H9 (cell line): ENCODE results near the gene PAGR1. TPM values are rescaled to one million over a fixed set of nuclear protein-coding genes. Genes with fewer than 3 reads are reported as not detected.

ENCODE experiments used
- DNase-seq: peaks from one replicate; pipeline ENCODE4 v3.0.0-alpha.2; 2017
- H2AFZ ChIP-seq: one replicate; pipeline ENCODE4 v1.6.1; 2013; ENCODE audit warnings: mild to moderate bottlenecking, low read length, control low read depth, moderate library complexity
- H2AK5ac ChIP-seq: 2 replicates; pipeline ENCODE4 v1.6.1; 2013; ENCODE audit warnings: low read length, control low read depth, mixed read lengths; ENCODE audit not compliant: insufficient read length
- H2BK120ac ChIP-seq: one replicate; pipeline ENCODE4 v1.6.1; 2013; ENCODE audit warnings: low read depth, mild to moderate bottlenecking, low read length, control low read depth, inconsistent platforms; ENCODE audit not compliant: poor library complexity, severe bottlenecking
- H2BK12ac ChIP-seq: 2 replicates; pipeline ENCODE4 v1.6.1; 2013; ENCODE audit warnings: low read length, control low read depth, mixed read lengths, low read depth; ENCODE audit not compliant: insufficient read length
- H2BK15ac ChIP-seq: 2 replicates; pipeline ENCODE4 v1.6.1; 2013; ENCODE audit warnings: low read depth, low read length, control low read depth
- H2BK20ac ChIP-seq: one replicate; pipeline ENCODE4 v1.6.1; 2013; ENCODE audit warnings: low read depth, mild to moderate bottlenecking, low read length, control low read depth, inconsistent platforms; ENCODE audit not compliant: poor library complexity, severe bottlenecking
- H2BK5ac ChIP-seq: 2 replicates; pipeline ENCODE4 v1.6.1; 2013; ENCODE audit warnings: low read length, control low read depth, mixed read lengths; ENCODE audit not compliant: insufficient read length
- H3K14ac ChIP-seq: 2 replicates; pipeline ENCODE4 v1.6.1; 2013; ENCODE audit warnings: low read length, control low read depth; ENCODE audit not compliant: insufficient read depth
- H3K18ac ChIP-seq: 2 replicates; pipeline ENCODE4 v1.6.1; 2013; ENCODE audit warnings: low read depth, mild to moderate bottlenecking, mixed read lengths, low read length, control low read depth; ENCODE audit not compliant: insufficient read length
- H3K23ac ChIP-seq: 2 replicates; pipeline ENCODE4 v1.6.1; 2013; ENCODE audit warnings: low read length, control low read depth, mixed read lengths, low read depth; ENCODE audit not compliant: insufficient read length
- H3K23me2 ChIP-seq: 2 replicates; pipeline ENCODE4 v1.6.1; 2013; ENCODE audit warnings: low read depth, mild to moderate bottlenecking, mixed read lengths, low read length, control low read depth; ENCODE audit not compliant: insufficient read length, poor library complexity, severe bottlenecking
- H3K27ac ChIP-seq: 2 replicates; pipeline ENCODE4 v1.5.1; 2013; ENCODE audit warnings: low read length, control low read depth, mixed read lengths, low read depth; ENCODE audit not compliant: insufficient read length
- H3K27me3 ChIP-seq: 2 replicates; pipeline ENCODE4 v1.6.1; 2013; ENCODE audit warnings: low read length, control low read depth, inconsistent platforms; ENCODE audit not compliant: insufficient read depth
- H3K4ac ChIP-seq: 2 replicates; pipeline ENCODE4 v1.6.1; 2013; ENCODE audit warnings: low read depth, mild to moderate bottlenecking, control low read depth, inconsistent platforms, low read length, moderate library complexity
- H3K4me1 ChIP-seq: 2 replicates; pipeline ENCODE4 v1.6.1; 2013; ENCODE audit warnings: low read length, control low read depth, inconsistent platforms; ENCODE audit not compliant: insufficient read depth
- H3K4me2 ChIP-seq: 2 replicates; pipeline ENCODE4 v1.6.1; 2013; ENCODE audit warnings: low read length, control low read depth, mixed read lengths; ENCODE audit not compliant: insufficient read length, insufficient read depth
- H3K56ac ChIP-seq: 2 replicates; pipeline ENCODE4 v1.6.1; 2013; ENCODE audit warnings: low read depth, mild to moderate bottlenecking, mixed read lengths, low read length, control low read depth; ENCODE audit not compliant: insufficient read length
- H3K79me1 ChIP-seq: 2 replicates; pipeline ENCODE4 v1.6.1; 2013; ENCODE audit warnings: low read depth, mild to moderate bottlenecking, moderate library complexity, low read length, control low read depth, inconsistent platforms; ENCODE audit not compliant: insufficient read depth, poor library complexity, severe bottlenecking
- H3K79me2 ChIP-seq: 2 replicates; pipeline ENCODE4 v1.6.1; 2013; ENCODE audit warnings: low read length, control low read depth, inconsistent platforms; ENCODE audit not compliant: insufficient read depth
- H3K9ac ChIP-seq: 2 replicates; pipeline ENCODE4 v1.6.1; 2013; ENCODE audit warnings: low read length, control low read depth, mixed read lengths; ENCODE audit not compliant: insufficient read length; ENCODE audit errors: extremely low read depth
- H3K9me3 ChIP-seq: one replicate; pipeline ENCODE4 v1.6.1; 2013; ENCODE audit warnings: low read depth, low read length, inconsistent platforms; ENCODE audit not compliant: control insufficient read depth
- H3T11ph ChIP-seq: one replicate; pipeline ENCODE4 v1.6.1; 2013; ENCODE audit warnings: mild to moderate bottlenecking, low read length, control low read depth, inconsistent platforms
- H4K20me1 ChIP-seq: one replicate; pipeline ENCODE4 v1.6.1; 2013; ENCODE audit not compliant: control insufficient read depth, insufficient read length, insufficient read depth
- H4K5ac ChIP-seq: 2 replicates; pipeline ENCODE4 v1.6.1; 2013; ENCODE audit warnings: low read depth, mild to moderate bottlenecking, mixed read lengths, low read length, control low read depth; ENCODE audit not compliant: insufficient read length
- H4K8ac ChIP-seq: replicated peaks from 2 replicates; pipeline ENCODE4 v1.6.1; 2013; ENCODE audit warnings: low read length, control low read depth, mixed read lengths, low read depth; ENCODE audit not compliant: insufficient read length
- H4K91ac ChIP-seq: 2 replicates; pipeline ENCODE4 v1.6.1; 2013; ENCODE audit warnings: low read depth, mild to moderate bottlenecking, moderate library complexity, mixed read lengths, low read length, control low read depth; ENCODE audit not compliant: insufficient read length
- H3K27ac Mint-ChIP-seq, 3 experiments: 2 replicates in 2 of 3; 3 replicates in 1 of 3; pipeline ENCODE4 v1.8.0; 2020 to 2021; ENCODE audit warnings: mixed read lengths in 3 of 3, mild to moderate bottlenecking in 1 of 3, moderate library complexity in 1 of 3
- H3K27me3 Mint-ChIP-seq: 2 replicates; pipeline ENCODE4 v1.8.0; 2021; ENCODE audit warnings: low read depth, mild to moderate bottlenecking, moderate library complexity, mixed read lengths
- H3K36me3 Mint-ChIP-seq, 3 experiments: 2 replicates in 2 of 3; 3 replicates in 1 of 3; pipeline ENCODE4 v1.8.0; 2020 to 2021; ENCODE audit warnings: low read depth in 3 of 3, mixed read lengths in 3 of 3; ENCODE audit not compliant: insufficient read depth in 1 of 3
- H3K4me1 Mint-ChIP-seq, 2 experiments: 2 replicates each; pipeline ENCODE4 v1.8.0; 2020; ENCODE audit warnings: mixed read lengths in 2 of 2
- H3K4me3 Mint-ChIP-seq, 2 experiments: 2 replicates in 1 of 2; 3 replicates in 1 of 2; pipeline ENCODE4 v1.8.0; 2020 to 2021; ENCODE audit warnings: mild to moderate bottlenecking in 2 of 2, mixed read lengths in 2 of 2, moderate library complexity in 1 of 2
- H3K9me3 Mint-ChIP-seq, 2 experiments: 2 replicates in 1 of 2; 3 replicates in 1 of 2; pipeline ENCODE4 v1.8.0; 2020; ENCODE audit warnings: mild to moderate bottlenecking in 2 of 2, mixed read lengths in 2 of 2, moderate library complexity in 1 of 2
- WGBS: extraction: QIAGEN DNeasy Blood & Tissue Kit; methylation state at CpG from one replicate; pipeline ENCODE4 v1.1.7; 2013; ENCODE audit warnings: missing lambda C conversion rate, low lambda C conversion rate, mixed read lengths; ENCODE audit not compliant: insufficient read length; ENCODE audit errors: extremely low coverage; 5-methylcytosine and 5-hydroxymethylcytosine counted together
- total RNA-seq: library from RNA; stranded (reverse); gene quantifications from 2 replicates; pipeline ENCODE4 v1.2.1, GENCODE V29; 2021
- TF ChIP-seq, protein P1 (sequence below): fragments of 200-600 bp; sonication (generic); conservative IDR thresholded peaks from 3 replicates; pipeline ENCODE4 v1.8.0; 2021; ENCODE audit warnings: antibody characterized with exemption, mild to moderate bottlenecking

PAGR1 gene
- total RNA-seq, 1 experiment from 2014 or later = 65.3 TPM

DNA sequence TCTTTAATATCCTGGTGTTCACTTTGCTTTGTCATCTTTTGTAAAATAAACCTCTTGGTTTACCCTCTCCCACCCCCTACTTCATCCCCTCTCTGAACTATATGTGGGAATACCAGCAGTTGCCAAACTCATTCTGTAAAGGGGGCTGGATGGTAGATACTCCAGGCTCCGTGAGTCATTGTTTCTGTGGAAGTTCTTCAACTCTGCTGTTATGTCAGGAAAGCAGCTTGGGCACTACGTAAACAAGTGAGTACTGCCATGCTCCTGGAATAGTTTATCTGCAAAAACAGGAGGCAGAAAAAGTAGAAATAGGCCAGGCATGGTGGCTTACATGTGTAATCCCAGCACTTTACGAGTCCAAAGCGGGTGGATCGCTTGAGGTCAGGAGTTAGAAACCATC, 21.9 kb downstream of the PAGR1 start:
- Histone ChIP-seq H2BK15ac (no peak overlapping the region), H2BK5ac (no peak overlapping the region), H4K5ac (no peak overlapping the region), H2BK12ac (no peak overlapping the region), H3K23ac (no peak overlapping the region), H4K8ac (no peak overlapping the region), H3K56ac (no peak overlapping the region), H3K23me2 (peaks cover 4% of the 10 kb centered on the region), H3K27me3 (no peaks in the 10 kb centered on the region), H3K14ac (no peak overlapping the region), H3K79me1 (no peaks in the 10 kb centered on the region), H3K4me2 (no peak overlapping the region), H3K9me3 (no peaks in the 10 kb centered on the region), H4K91ac (no peak overlapping the region), H3K18ac (no peak overlapping the region), H2AFZ (no peak overlapping the region), H3T11ph (no peak overlapping the region), H2BK120ac (no peak overlapping the region), H4K20me1 (no peaks in the 10 kb centered on the region), H3K79me2 (no peaks in the 10 kb centered on the region), H2BK20ac (no peak overlapping the region), H2AK5ac (no peak overlapping the region), H3K4me1 (peaks cover 2% of the 10 kb centered on the region; the same call in 1 of the 2 replicates), H3K27ac (no peak overlapping the region), H3K4ac (no peak overlapping the region), H3K9ac (no peak overlapping the region)
- Mint-ChIP-seq H3K4me3 (no peak overlapping the region), H3K36me3 (no peaks in the 10 kb centered on the region), H3K9me3 (no peaks in the 10 kb centered on the region), H3K27ac (no peak overlapping the region), H3K4me1 (no peaks in the 10 kb centered on the region), H3K27me3 (no peaks in the 10 kb centered on the region)
- no peak for DNase-seq
- TF ChIP-seq, protein P1, sequence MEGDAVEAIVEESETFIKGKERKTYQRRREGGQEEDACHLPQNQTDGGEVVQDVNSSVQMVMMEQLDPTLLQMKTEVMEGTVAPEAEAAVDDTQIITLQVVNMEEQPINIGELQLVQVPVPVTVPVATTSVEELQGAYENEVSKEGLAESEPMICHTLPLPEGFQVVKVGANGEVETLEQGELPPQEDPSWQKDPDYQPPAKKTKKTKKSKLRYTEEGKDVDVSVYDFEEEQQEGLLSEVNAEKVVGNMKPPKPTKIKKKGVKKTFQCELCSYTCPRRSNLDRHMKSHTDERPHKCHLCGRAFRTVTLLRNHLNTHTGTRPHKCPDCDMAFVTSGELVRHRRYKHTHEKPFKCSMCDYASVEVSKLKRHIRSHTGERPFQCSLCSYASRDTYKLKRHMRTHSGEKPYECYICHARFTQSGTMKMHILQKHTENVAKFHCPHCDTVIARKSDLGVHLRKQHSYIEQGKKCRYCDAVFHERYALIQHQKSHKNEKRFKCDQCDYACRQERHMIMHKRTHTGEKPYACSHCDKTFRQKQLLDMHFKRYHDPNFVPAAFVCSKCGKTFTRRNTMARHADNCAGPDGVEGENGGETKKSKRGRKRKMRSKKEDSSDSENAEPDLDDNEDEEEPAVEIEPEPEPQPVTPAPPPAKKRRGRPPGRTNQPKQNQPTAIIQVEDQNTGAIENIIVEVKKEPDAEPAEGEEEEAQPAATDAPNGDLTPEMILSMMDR = no peak
- no CpG with 5 or more reads among the region's 5 CpGs for WGBS
